NCI-H510A (cell line): Measurements from ENCODE around the gene RPP40.
"Not testable (repeated sequence)": the region's sequence is repeated elsewhere in the genome, so short reads cannot be mapped to it uniquely, and the experiment has no call there.

Source experiments
- DNase-seq: peaks from one replicate; lab custom pipeline; 2025; lab: John Stamatoyannopoulos, UW

Gene RPP40

DNA sequence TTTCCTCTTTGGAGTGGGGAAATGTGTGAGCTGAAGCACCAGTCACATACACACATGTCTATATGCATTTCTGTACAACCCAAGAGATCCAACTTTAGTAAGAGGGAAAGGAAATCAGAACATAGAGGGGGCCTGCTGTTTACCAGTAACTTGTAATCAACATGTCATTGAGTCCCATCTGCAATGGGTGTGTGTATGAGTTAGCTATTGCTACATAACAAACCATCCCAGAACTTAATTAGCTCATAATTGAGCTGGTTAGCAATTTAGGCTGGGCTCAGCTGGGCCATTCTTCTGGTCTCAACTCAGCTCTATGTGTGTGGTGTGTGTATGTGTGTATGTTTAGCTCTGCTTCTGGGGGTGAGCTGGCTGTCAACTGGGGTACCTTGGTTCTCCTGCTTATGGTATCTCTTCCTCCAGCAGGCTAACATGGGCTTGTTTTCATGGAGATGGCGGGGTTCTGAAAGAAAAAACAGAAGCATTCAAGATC, 10.3 kb upstream of the RPP40 start:
- DNase-seq = no peak

- DNase-seq = no peak
Observed at GRCh38 chr6:5012519-5012918, 8.7 kb upstream of the RPP40 start.

DNA sequence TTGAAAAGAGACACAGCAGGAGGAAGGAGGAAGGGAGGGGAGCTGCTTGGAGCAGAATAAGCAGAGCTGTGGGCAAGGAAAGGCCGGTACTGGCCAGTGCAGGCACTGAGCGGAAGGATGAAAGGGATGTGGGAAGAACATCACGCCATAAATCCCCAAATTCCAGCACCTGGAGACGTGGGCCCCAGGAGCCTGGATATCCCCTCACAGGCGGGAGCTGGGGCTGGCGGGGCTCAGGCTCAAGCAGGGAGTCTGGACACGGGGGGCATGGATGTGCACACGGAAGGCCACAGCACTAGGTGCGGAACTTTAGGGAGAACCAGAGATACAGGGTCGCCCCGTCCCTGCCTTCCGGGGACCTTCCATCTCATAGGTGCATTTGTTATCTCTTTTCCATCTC, 7.5 kb upstream of the RPP40 start:
- DNase-seq = no peak

DNA sequence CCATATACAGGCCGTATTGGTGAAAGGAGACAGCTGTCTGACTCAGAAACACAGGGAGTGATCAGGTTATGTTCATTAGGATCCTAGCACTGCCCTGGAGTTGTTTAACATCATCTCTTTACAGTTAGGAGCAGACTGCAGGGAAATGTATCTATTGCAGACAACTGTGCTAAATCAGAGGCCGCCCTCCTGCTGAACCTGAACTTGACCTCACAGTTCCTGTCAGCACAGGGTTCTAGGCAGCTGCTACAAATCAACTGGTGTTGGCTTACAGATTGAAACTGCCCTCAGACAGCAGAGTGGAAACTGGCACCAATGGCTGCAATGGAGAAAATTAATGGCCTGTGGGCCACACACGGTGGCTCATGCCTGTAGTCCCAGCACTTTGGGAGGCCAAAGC, 3.7 kb upstream of the RPP40 start:
- DNase-seq = no peak

GRCh38 chr6:5006222-5006621, 2.4 kb upstream of the RPP40 start:
- DNase-seq = no peak

DNA sequence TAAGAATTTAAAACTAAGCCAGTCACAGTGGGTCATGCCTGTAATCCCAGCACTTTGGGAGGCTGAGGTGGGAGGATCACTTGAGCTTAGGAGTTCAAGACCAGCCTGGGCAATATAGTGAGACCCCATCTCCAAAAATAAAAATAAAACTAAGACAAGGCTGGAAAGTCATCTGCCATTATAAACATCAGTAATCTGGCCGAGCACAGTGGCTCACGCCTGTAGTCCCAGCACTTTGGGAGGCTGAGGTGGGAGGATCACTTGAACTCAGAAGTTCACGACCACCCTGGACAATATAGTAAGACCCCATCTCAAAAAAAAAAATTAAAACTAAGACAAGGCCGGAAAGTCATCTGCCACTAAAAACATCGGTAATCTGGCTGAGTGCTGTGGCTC, 1.2 kb upstream of the RPP40 start:
- DNase-seq = not testable (repeated sequence)

GRCh38 chr6:5004373-5005037, 668 bp upstream of the RPP40 start:
- DNase-seq = no peak

DNA sequence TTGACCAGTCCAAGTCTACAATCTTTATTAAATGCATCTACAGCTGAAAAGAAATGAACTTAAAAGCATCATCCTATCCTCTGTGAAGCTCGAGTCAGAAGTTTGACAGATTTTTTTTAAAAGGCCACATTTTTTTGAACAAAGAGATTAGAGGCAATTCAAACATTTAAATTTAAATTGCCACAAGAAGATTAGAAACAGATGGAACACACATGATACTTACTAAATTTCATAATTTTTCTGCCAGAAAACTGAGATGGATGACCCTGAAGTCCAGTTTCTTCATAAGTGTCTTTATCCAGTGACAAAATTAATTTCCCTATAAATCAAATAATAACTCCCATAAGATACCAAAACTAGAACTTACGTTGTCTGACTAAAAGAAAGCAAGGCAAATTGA, 4.3 kb downstream of the RPP40 start:
- no peak for DNase-seq

GRCh38 chr6:4997862-4998261, 6.0 kb downstream of the RPP40 start:
- DNase-seq = no peak

DNA sequence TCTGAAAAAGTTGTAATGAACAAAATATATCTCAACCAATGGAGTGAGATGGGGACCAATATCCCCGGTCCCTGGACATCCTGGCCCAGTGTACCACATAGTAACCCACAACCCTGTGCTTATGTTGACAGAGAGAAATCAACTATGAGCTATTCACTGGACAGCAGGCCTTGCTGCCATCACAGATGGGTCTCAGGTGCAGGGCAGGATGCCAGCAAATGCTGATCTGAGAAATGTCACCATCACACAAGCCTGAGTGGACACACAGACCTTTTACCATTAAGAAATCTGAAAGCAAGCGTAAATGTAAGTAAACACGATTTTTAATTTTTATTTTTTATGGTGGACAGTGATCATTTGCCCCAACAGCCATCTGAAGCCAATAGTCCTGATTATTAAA, 9.1 kb downstream of the RPP40 start:
- no peak for DNase-seq

DNA sequence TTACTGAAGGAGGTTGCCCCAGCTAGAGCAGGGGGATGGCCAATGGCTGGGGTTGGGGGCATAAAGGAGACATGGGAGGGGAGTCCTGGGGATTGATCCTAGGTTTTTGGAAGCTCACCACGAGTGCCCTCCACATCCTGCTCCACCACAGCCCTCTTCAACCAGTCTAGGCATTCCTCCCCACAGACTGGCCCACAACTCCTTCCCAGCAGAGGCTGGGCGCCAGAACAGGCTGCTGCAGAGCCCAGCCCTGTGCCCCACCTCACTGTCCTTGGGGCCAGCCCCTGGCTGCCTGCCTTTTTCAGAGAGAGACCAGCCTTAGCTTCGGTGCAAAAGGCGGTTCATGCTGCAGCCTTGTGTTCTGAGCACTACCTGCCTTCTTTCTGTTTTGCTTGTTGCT, 16.4 kb downstream of the RPP40 start:
- no peak for DNase-seq

DNA sequence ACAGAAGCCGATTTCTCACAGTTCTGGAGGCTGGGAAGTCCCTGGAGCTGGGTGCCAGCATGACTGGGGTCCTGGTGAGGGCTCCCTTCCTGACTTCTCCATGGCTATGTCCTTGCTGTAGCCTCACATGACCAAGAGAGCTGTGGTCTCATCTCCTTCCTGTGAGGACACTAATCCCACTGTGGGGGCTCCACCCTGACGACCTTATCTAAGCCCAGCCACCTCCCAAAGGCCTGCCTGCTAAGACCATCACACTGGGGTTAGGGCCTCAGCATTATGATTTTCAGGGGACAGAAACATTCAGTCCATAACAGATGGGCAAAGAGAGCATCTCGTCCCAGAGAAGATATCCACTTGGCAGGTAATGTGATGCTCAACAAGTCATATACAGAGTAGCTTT, 16.8 kb downstream of the RPP40 start:
- no peak for DNase-seq

DNA sequence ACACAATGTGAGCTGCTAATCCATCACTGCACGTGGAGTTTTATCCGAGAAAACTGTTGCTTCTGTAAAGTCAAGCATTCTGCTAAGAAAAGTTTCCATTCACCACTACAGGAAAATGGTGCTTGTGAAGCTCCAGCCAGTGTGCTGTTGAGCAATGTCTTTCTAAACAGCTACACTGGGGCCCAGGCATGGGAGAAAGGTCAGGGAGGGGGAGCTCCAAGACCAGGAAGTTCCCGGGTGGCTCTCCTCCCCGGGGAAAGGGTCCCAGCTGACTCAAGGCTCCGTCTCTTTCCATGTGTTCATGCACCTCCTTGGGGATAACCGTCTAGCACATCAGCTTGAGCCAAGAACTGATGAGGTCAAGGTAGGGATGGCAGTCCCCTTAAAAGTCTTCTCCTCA, 20.5 kb downstream of the RPP40 start:
- DNase-seq = no peak

- DNase-seq = no peak
Observed at GRCh38 chr6:4981761-4982160, 22.1 kb downstream of the RPP40 start.

DNA sequence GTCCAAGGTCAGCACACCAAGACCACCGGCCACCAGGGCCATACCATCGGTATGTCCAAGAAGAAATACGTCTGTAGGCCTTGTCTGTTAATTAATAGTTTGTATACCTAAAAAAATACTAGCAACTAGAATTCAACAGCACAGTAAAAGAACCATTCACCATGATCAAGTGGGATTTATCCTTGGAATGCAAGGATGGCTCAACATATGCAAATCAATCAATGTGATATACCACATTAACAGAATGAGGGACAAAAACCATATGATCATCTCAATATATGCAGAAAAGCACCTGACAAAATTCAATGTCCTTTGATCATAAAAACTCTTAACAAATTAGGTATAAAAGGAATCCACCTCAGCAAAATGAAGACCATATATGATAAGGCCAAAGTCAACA, 24.4 kb downstream of the RPP40 start:
- no peak for DNase-seq

DNA sequence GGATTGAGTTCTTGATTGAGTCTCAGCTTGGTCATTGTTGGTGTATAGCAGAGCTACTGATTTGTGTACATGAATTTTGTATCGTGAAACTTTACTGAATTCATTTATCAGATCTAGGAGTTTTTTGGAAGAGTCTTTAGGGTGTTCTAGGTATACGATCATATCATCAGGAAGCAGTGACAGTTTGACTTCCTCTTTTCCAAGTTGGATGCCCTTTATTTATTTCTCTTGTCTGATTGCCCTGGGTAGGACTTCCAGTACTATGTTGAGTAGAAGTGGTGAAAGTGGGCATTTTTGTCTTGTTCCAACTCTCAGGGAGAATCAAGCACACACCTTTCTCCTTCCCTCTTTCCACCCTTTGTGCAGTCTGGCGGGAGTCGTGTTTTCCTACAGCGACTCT, 26.4 kb downstream of the RPP40 start:
- DNase-seq = no peak

DNA sequence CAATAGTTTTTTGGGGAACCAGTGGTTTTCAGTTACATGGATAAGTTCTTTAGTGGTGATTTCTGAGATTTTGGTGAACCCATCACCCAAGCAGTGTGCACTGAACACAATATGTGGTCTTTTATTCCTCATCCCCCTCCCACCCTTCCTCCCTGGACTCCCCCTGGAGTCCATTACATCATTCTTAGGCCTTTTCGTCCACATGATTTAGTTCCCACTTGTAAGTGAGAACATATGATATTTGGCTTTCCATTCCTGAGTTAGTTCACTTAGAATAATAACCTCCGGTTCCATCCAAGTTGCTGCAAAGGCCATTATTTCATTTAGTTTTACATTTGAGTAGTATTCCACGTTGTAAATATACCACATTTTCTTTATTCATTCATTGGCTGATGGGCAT, 28.3 kb downstream of the RPP40 start:
- DNase-seq = no peak

DNA sequence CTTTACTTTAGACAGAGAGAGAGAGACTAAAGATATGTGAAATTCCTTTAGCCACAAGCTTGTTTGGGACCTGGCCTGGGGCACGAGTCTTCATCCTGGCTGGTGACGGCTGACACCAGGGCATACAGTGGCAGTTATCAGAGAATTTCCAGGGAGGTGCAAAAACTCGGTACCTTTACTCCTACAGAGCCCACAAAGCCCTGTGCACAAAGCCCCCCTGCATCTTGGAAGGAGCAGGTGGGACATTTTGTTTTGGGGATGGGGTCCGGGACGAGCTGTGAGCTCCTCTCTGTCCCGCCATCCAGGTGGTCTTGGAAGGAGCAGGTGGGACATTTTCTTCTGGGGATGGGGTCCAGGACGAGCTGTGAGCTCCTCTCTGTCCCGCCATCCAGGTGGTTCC, 28.9 kb downstream of the RPP40 start:
- no peak for DNase-seq

GRCh38 chr6:4973982-4974745, 29.7 kb downstream of the RPP40 start:
- peak; percentile 15 for DNase-seq

DNA sequence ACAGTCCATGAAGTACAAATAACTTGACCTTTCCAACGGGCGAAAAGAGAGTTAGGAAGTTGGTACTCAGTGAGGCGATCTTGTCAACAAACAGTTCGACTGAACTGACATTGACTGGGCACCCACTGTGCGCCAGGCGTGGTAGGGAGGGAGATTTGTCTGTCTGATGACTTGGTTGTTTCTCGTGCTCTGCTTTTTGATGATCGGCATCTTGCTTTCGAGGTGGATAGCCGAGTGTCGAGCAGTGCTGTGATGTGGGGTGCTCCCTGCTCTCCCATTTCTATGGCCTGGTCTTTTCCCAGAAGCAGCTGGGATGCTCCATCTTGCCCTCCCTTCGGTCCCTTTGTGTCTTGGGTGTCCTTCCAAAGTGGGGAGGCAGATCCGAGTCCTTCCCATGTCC, 30.4 kb downstream of the RPP40 start:
- no peak for DNase-seq

- DNase-seq = no peak
Observed at GRCh38 chr6:4972438-4972837, 31.4 kb downstream of the RPP40 start.

DNA sequence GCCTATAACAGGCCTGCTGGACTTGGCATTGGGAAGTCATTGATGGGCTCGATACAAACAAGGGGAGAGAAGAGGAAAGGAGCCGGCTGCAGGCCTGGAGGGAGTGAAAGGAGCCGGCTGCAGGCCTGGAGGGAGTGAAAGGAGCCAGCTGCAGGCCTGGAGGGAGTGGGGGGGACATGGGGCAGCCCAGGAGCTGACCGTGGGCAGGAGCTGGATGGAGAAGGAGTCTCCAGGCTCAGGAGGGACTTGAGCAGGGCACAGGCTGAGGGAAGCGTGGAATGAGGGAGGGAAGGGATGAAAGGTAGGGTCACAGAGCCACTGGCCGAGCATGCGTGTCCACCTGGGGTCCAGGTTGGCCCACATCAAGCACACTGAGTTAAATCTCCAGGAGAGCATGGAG, 32.0 kb downstream of the RPP40 start:
- no peak for DNase-seq

DNA sequence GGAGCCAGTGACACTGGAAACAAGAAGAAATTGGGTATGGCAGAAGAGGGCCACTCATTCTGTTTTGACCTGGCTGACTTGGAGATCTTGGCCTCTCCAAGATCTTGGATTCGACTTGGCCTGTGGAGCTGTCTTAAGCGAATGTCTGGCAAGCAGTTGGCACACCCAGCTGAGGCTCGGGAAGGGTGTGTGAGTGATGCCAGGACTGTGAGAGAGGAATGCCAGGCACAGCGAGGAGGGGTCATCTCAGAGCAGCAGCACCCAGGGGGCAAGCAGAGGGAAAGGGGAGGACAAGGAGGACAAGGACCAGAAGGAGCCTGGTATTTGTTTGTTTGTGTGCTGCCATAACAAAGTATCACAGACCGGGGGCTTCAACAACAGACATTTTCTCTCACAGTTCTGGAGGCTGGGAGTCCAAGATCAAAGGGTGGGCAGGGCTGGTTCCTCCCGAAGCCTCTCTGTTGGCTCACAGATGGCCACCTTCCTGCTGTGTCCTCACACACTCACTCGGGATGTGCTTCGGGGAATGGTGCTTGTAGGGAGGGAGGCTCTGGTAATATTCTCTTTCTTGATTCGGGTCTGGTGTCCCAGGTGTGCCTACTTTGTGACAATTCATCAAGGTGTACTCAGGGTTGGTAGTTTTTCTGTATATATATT, 33.0 kb downstream of the RPP40 start:
- no peak for DNase-seq
